Prostate gland (tissue), 2 donors: Measurements from ENCODE around the gene DGKQ.

Source experiments
- POLR2AphosphoS5 ChIP-seq: sonication (generic); formaldehyde crosslinking; IDR thresholded peaks from one replicate; pipeline ENCODE4 v1.6.1; 2017; ENCODE audit warnings: antibody characterized with exemption
- TF ChIP-seq, protein P1 (sequence below), 4 experiments: fragments of 200-600 bp in 2 of 4; fragments of 450-650 bp in 2 of 4; sonication (generic) in 2 of 4; IDR thresholded peaks; 1 replicate in 3 of 4; 2 replicates in 1 of 4; pipeline ENCODE4 v1.5.1; 2016 to 2019; ENCODE audit warnings: antibody characterized with exemption in 4 of 4, mild to moderate bottlenecking in 2 of 4, moderate library complexity in 2 of 4

DNA sequence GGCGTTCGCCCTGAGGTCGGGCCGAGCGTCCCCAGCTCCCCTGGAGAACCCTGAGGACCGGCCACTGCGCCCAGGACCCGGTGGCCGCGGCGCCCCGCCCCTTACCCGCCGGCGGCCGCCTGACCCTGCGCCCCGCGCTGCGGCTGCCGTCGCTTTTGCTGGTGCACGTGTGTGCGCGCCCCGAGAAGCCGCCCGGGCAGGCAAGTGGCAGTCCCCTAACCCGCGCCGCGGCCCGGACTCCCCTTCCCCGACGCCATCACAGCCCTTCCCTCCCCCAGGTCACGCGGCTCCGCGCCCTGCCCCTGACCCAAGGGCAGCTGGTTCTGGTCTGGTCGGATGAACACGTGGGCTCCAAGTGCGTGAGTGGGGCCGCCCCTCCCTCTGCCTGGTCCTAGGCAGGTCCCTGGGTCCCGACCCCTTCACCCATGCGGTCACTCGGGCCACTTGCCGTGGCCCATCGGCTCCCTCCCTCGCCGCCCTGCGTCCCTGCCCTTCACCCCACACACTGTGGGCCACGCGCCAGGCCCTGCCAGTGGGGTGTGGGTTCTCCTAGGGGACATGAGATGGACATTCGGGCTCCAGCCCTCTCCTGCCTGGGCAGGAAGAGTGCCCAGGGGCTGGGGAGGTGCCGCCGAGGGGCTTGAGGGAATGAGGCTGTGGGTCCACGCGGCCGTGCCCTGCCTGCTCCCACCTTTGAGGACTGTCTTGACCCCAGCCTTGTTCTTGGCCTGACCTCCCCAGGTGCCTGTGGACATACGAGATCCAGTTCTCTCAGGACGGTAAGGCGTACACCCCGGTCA lies 30.1 kb upstream of the DGKQ start:
- TF ChIP-seq, protein P1, sequence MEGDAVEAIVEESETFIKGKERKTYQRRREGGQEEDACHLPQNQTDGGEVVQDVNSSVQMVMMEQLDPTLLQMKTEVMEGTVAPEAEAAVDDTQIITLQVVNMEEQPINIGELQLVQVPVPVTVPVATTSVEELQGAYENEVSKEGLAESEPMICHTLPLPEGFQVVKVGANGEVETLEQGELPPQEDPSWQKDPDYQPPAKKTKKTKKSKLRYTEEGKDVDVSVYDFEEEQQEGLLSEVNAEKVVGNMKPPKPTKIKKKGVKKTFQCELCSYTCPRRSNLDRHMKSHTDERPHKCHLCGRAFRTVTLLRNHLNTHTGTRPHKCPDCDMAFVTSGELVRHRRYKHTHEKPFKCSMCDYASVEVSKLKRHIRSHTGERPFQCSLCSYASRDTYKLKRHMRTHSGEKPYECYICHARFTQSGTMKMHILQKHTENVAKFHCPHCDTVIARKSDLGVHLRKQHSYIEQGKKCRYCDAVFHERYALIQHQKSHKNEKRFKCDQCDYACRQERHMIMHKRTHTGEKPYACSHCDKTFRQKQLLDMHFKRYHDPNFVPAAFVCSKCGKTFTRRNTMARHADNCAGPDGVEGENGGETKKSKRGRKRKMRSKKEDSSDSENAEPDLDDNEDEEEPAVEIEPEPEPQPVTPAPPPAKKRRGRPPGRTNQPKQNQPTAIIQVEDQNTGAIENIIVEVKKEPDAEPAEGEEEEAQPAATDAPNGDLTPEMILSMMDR (IDR thresholded peaks at IDR 0.05): no peak
- TF ChIP-seq POLR2AphosphoS5: no peak
